Heart left ventricle (tissue), 16 donors: ENCODE results near the gene SLC39A11. TPM values are rescaled to one million over a fixed set of nuclear protein-coding genes. Genes with fewer than 3 reads are reported as not detected.
"Not testable (repeated sequence)": the region's sequence is repeated elsewhere in the genome, so short reads cannot be mapped to it uniquely, and the experiment has no call there.

Experiments
- ATAC-seq, 4 donors: fragments of 200-7000 bp; cut with Tn5 transposase; one replicate each; pipeline ENCODE4 v1.9.1; 2020 to 2022; ENCODE audit warnings: moderate library complexity in 4 of 4, mild to moderate bottlenecking in 3 of 4, moderate number of reproducible peaks in 1 of 4
- DNase-seq, 5 donors: peaks; one replicate each; pipeline ENCODE4 v3.0.0-alpha.2; 2020
- H3K27ac ChIP-seq, 12 donors: fragments of 200-600 bp; sonication (generic) in 4 of 12; one replicate each; pipeline versions ENCODE4 v1.5.0 to v1.8.0; 2016 to 2022; ENCODE audit warnings: mild to moderate bottlenecking in 2 of 12
- H3K27me3 ChIP-seq, 9 donors: fragments of 200-600 bp; sonication (generic) in 2 of 9; one replicate each; pipeline versions ENCODE4 v1.5.1 to v1.8.0; 2016 to 2022; ENCODE audit warnings: mild to moderate bottlenecking in 3 of 9
- H3K36me3 ChIP-seq, 9 donors: fragments of 200-600 bp; sonication (generic) in 2 of 9; one replicate each; pipeline versions ENCODE4 v1.5.0 to v1.8.0; 2018 to 2022; ENCODE audit warnings: mild to moderate bottlenecking in 2 of 9
- H3K4me1 ChIP-seq, 12 donors: fragments of 200-600 bp; sonication (generic) in 4 of 12; one replicate each; pipeline versions ENCODE4 v1.5.0 to v1.8.0; 2016 to 2022; ENCODE audit warnings: mild to moderate bottlenecking in 3 of 12
- H3K4me3 ChIP-seq, 12 donors: fragments of 200-600 bp; sonication (generic) in 4 of 12; one replicate each; pipeline versions ENCODE4 v1.5.0 to v1.8.0; 2017 to 2022; ENCODE audit warnings: mild to moderate bottlenecking in 9 of 12, moderate library complexity in 4 of 12
- H3K9me3 ChIP-seq, 12 donors: fragments of 200-600 bp; sonication (generic) in 4 of 12; one replicate each; pipeline versions ENCODE4 v1.5.0 to v1.8.0; 2016 to 2022; ENCODE audit warnings: mild to moderate bottlenecking in 1 of 12
- CTCF ChIP-seq, 12 donors: fragments of 200-600 bp; sonication (generic) in 4 of 12; IDR thresholded peaks; one replicate each; pipeline versions ENCODE4 v1.5.0 to v1.8.0; 2018 to 2022; ENCODE audit warnings: antibody characterized with exemption in 12 of 12, mild to moderate bottlenecking in 5 of 12
- POLR2A ChIP-seq, 2 donors: fragments of 450-650 bp; IDR thresholded peaks; one replicate each; pipeline ENCODE4 v1.6.1; 2017; ENCODE audit warnings: antibody characterized with exemption in 2 of 2, mild to moderate bottlenecking in 2 of 2, moderate library complexity in 2 of 2
- WGBS, 4 donors: extraction: QIAGEN DNeasy Blood & Tissue Kit in 2 of 4; methylation state at CpG; one replicate each; pipeline versions ENCODE4 v1.1.5 to v1.1.7; 2013 to 2018; 5-methylcytosine and 5-hydroxymethylcytosine counted together
- intact Hi-C, 10 donors: fragments of 100-400 bp; cut with DNase I; formaldehyde crosslinking; loops; one replicate each; pipeline versions ENCODE4 v1.11.1 to v1.14.2; 2022
- polyA plus RNA-seq, 2 donors: library from polyadenylated mRNA; stranded (reverse); fragments of 200-250 nt; gene quantifications; one replicate each; pipeline ENCODE4 v1.2.3, GENCODE V29; 2013
- total RNA-seq, 9 donors: library from RNA; depleted of rRNA in 2 of 9; stranded (reverse); fragments of >200 nt in 2 of 9; fragmentation: NEBNext Ultra II Directional in 3 of 9; extraction: Animal tissue kit (Norgen Biotek cat#: 25700) in 3 of 9; gene quantifications; one replicate each; pipeline versions ENCODE4 v1.1.0 to v1.2.4, GENCODE V29; 2016 to 2023
- donor health status: ischemic (EF 13 %, LVEDD 7.1; RV severe dilation, severe dysfunction).
- donor health status: healthy with polysubstance abuse.
- donor health status: DM: no; HTN: yes; CAD: no.
- donor health status: DM: no; HTN: no; CAD: no.
- donor health status: ischemic (EF 25% LVEDD 6.9; RV normal size, moderate dysfunction).
- donor health status: ischemic (EF 25% LVEDD 5.7; RV mildly dilated, moderate dysfunction).
- donor health status: healthy.
- donor health status: DM: yes; HTN: yes; CAD: no.
- donor health status: ischemic (EF 35%, LVEDD 5.7; RV mildly dilated, moderate dysfunction).
- donor health status: nonischemic (EF 11% LVEDD 7.7; RV severe dilation, severe dysfunction).
- donor health status: DM: yes; HTN: yes; CAD: no.
- donor health status: PGD.
- donor health status: ischemic (EF 29% LVEDD 5.4; RV normal size, mild dysfunction).
- donor health status: nonischemic (EF 23%, LVEDD 6.1; RV moderate dilation, normal function).

Gene SLC39A11
- total and polyA plus RNA-seq, 11 donors, result 2.5 to 23.3 (median 8.4) TPM

GRCh38 chr17:73061161-73061560, 31.3 kb downstream of the SLC39A11 start:
- DNase-seq, result no peak
- no peak for TF ChIP-seq POLR2A (IDR thresholded peaks at IDR 0.05)
- TF ChIP-seq CTCF (IDR thresholded peaks at IDR 0.05), result no peak
- Histone ChIP-seq H3K27ac (no peak overlapping the region), H3K4me3 (no peak overlapping the region), H3K36me3 (no peaks in the 10 kb centered on the region), H3K27me3 (no peaks in the 10 kb centered on the region), H3K9me3 (peaks cover 0 to 1% (median 0%) of the 10 kb centered on the region in 12 donors), H3K4me1 (peaks cover 0 to 31% (median 7%) of the 10 kb centered on the region in 12 donors)
- WGBS, 4 donors, result 84 to 97% (median 94%) methylated on average over 4 of the region's 4 CpGs
- ATAC-seq, result no peak
- intact Hi-C loops, result no loop called here

GRCh38 chr17:73060721-73061120, 31.8 kb downstream of the SLC39A11 start:
- intact Hi-C loops, result no loop called here
- no peak for DNase-seq
- Histone ChIP-seq H3K4me1 (peaks cover 0 to 31% (median 7%) of the 10 kb centered on the region in 12 donors), H3K27me3 (no peaks in the 10 kb centered on the region), H3K4me3 (no peak overlapping the region), H3K27ac (no peak overlapping the region), H3K9me3 (no peaks in the 10 kb centered on the region), H3K36me3 (no peaks in the 10 kb centered on the region)
- WGBS, 4 donors, result 95 to 97% (median 96%) methylated on average over 7 of the region's 7 CpGs
- TF ChIP-seq CTCF (IDR thresholded peaks at IDR 0.05) (no peak), POLR2A (IDR thresholded peaks at IDR 0.05) (no peak)
- ATAC-seq, result no peak

GRCh38 chr17:73059713-73060112, 32.8 kb downstream of the SLC39A11 start:
- H3K9me3 ChIP-seq, H3K36me3 ChIP-seq, H3K4me3 ChIP-seq, DNase-seq, H3K27ac ChIP-seq, ATAC-seq, H3K27me3 ChIP-seq, intact Hi-C loops: not testable (repeated sequence)
- H3K4me1 ChIP-seq, result peaks cover 0 to 24% (median 6%) of the 10 kb centered on the region in 12 donors
- WGBS, 4 donors, result 85 to 91% (median 90%) methylated on average over 4 of the region's 4 CpGs

- DNase-seq (no peak), ATAC-seq (peak in 2 of 4 donors; percentile 36 to 69)
- Histone ChIP-seq H3K4me3 (no peak overlapping the region), H3K36me3 (no peaks in the 10 kb centered on the region), H3K27ac (peak overlapping the region in 8 of 12 donors; percentile 24 to 49 (median 36)), H3K9me3 (no peaks in the 10 kb centered on the region), H3K4me1 (peaks cover 0 to 13% (median 0%) of the 10 kb centered on the region in 12 donors), H3K27me3 (no peaks in the 10 kb centered on the region)
- intact Hi-C loops, result no loop called here
- 68 to 76% (median 75%) methylated on average over 6 of the region's 6 CpGs for WGBS, 4 donors
- TF ChIP-seq CTCF (IDR thresholded peaks at IDR 0.05) (no peak), POLR2A (IDR thresholded peaks at IDR 0.05) (no peak)
These were observed 34.5 kb downstream of the SLC39A11 start for GRCh38 chr17:73058022-73058421.

GRCh38 chr17:73057196-73057595, 35.3 kb downstream of the SLC39A11 start:
- 93 to 97% (median 96%) methylated on average over 5 of the region's 5 CpGs for WGBS, 4 donors
- TF ChIP-seq CTCF (IDR thresholded peaks at IDR 0.05), result no peak
- no peak for TF ChIP-seq POLR2A (IDR thresholded peaks at IDR 0.05)
- ATAC-seq, result no peak

More at GRCh38 chr17:73057196-73057595, 35.3 kb downstream of the SLC39A11 start:
- Histone ChIP-seq H3K4me3 (no peak overlapping the region), H3K9me3 (no peaks in the 10 kb centered on the region), H3K36me3 (no peaks in the 10 kb centered on the region), H3K4me1 (peaks cover 0 to 16% (median 0%) of the 10 kb centered on the region in 12 donors), H3K27ac (peak overlapping the region in 6 of 12 donors; percentile 14 to 49 (median 34)), H3K27me3 (no peaks in the 10 kb centered on the region)
- intact Hi-C loops, result no loop called here
- no peak for DNase-seq
